HTR-8/SVneo (cell line): ENCODE results near the gene NEXN.
A peak's percentile ranks its signal among the peaks of the same experiment; 100 is the strongest.
"Not testable (repeated sequence)": the region's sequence is repeated elsewhere in the genome, so short reads cannot be mapped to it uniquely, and the experiment has no call there.

ENCODE experiments used
- DNase-seq: peaks from one replicate; pipeline ENCODE4 v3.0.0; 2011; ENCODE audit warnings: low spot score, mixed read lengths; ENCODE audit not compliant: insufficient read length
- FAIRE-seq: peaks from 2 replicates; lab custom pipeline; 2011; peaks lifted over from hg19 to GRCh38; lab: Jason Lieb, UNC

The NEXN gene

GRCh38 chr1:77955709-77956108, 67.3 kb downstream of the NEXN start:
- DNase-seq (no peak), FAIRE-seq (no peak)

- DNase-seq = no peak
- no peak for FAIRE-seq
Observed at GRCh38 chr1:77956464-77956863, 68.0 kb downstream of the NEXN start.

GRCh38 chr1:77958391-77958790, 70.0 kb downstream of the NEXN start:
- FAIRE-seq (no peak), DNase-seq (no peak)

- DNase-seq = no peak
- FAIRE-seq = no peak
Observed at GRCh38 chr1:77958850-77959249, 70.4 kb downstream of the NEXN start.

GRCh38 chr1:77961392-77961791, 73.0 kb downstream of the NEXN start:
- FAIRE-seq (no peak), DNase-seq (no peak)

GRCh38 chr1:77966291-77966690, 77.9 kb downstream of the NEXN start:
- FAIRE-seq = no peak

GRCh38 chr1:77970192-77970591, 81.8 kb downstream of the NEXN start:
- FAIRE-seq (no peak), DNase-seq (no peak)

More at GRCh38 chr1:77966291-77966690, 77.9 kb downstream of the NEXN start:
- DNase-seq = no peak

GRCh38 chr1:77972080-77972479, 83.7 kb downstream of the NEXN start:
- no peak for DNase-seq
- FAIRE-seq = no peak

GRCh38 chr1:77975386-77975785, 87.0 kb downstream of the NEXN start:
- no peak for DNase-seq
- no peak for FAIRE-seq

GRCh38 chr1:77975907-77976306, 87.5 kb downstream of the NEXN start:
- DNase-seq (no peak), FAIRE-seq (no peak)

GRCh38 chr1:77976433-77977076, 88.1 kb downstream of the NEXN start:
- FAIRE-seq = no peak
- DNase-seq = no peak

GRCh38 chr1:77977989-77978292, 89.5 kb downstream of the NEXN start:
- no peak for FAIRE-seq
- DNase-seq = peak; percentile 61

- DNase-seq (no peak), FAIRE-seq (no peak)
Observed at GRCh38 chr1:77978293-77978968, 90.0 kb downstream of the NEXN start.

- DNase-seq (peak; percentile 87), FAIRE-seq (peak; percentile 76)
Observed at GRCh38 chr1:77978969-77979876, 90.8 kb downstream of the NEXN start, which contains the start of gene FUBP1. TSS of gene FUBP1 (minus strand) at chr1:77979072. CDS start at chr1:77979004, 68 bp downstream.

GRCh38 chr1:77983352-77983996, 95.0 kb downstream of the NEXN start:
- FAIRE-seq, DNase-seq: not testable (repeated sequence)

- no peak for DNase-seq
- no peak for FAIRE-seq
Observed at GRCh38 chr1:77983997-77984355, 95.6 kb downstream of the NEXN start.

- no peak for FAIRE-seq
- no peak for DNase-seq
Observed at GRCh38 chr1:77984629-77985028, 96.2 kb downstream of the NEXN start.

- FAIRE-seq (no peak), DNase-seq (no peak)
Observed at GRCh38 chr1:77986810-77987209, 98.4 kb downstream of the NEXN start.

GRCh38 chr1:77987919-77988318, 99.5 kb downstream of the NEXN start:
- no peak for FAIRE-seq
- no peak for DNase-seq

- DNase-seq (no peak), FAIRE-seq (no peak)
Observed at GRCh38 chr1:77989744-77990143, 101.3 kb downstream of the NEXN start.
